Subcutaneous adipose tissue (tissue), 4 donors: ENCODE measurements around the gene MPST. TPM values are rescaled to one million over a fixed set of nuclear protein-coding genes. Genes with fewer than 3 reads are reported as not detected.

Source experiments
- CTCF ChIP-seq: fragments of 450-650 bp; IDR thresholded peaks from one replicate; pipeline ENCODE4 v1.5.1; 2016; ENCODE audit warnings: low read depth, mild to moderate bottlenecking, control low read depth, antibody characterized with exemption, moderate library complexity
- total RNA-seq, 4 donors: library from RNA; depleted of rRNA; stranded (reverse); fragments of >200 nt; gene quantifications; one replicate each; pipeline ENCODE4 v1.1.0, GENCODE V29; 2016

The MPST gene
- total RNA-seq, 4 donors from 2014 or later = 61.1 to 320 (median 149) TPM

- TF ChIP-seq CTCF = no peak
These were observed 36.7 kb downstream of the MPST start for GRCh38 chr22:37056246-37056645.

- TF ChIP-seq CTCF = no peak
These were observed 37.7 kb downstream of the MPST start for GRCh38 chr22:37057226-37057625.

GRCh38 chr22:37057796-37058510 is 38.4 kb downstream of the MPST start:
- no peak for TF ChIP-seq CTCF

GRCh38 chr22:37058917-37059701 is 39.6 kb downstream of the MPST start:
- no peak for TF ChIP-seq CTCF

- no peak for TF ChIP-seq CTCF
These were observed 40.4 kb downstream of the MPST start for GRCh38 chr22:37059876-37060449.

- TF ChIP-seq CTCF = no peak
These were observed 41.5 kb downstream of the MPST start for GRCh38 chr22:37060801-37061610.
